NCI-H524 treated with DMSO at 0.1 percent for 48 hours (cell line): Measurements from ENCODE around the gene METAP2.
"Not testable (repeated sequence)": the region's sequence is repeated elsewhere in the genome, so short reads cannot be mapped to it uniquely, and the experiment has no call there.

Source experiments
- DNase-seq: peaks from one replicate; lab custom pipeline; 2025; lab: John Stamatoyannopoulos, UW

METAP2 gene

GRCh38 chr12:95462551-95462950 lies 11.4 kb upstream of the METAP2 start:
- no peak for DNase-seq

- DNase-seq: no peak
Observed at GRCh38 chr12:95463050-95463449, 10.9 kb upstream of the METAP2 start.

GRCh38 chr12:95463776-95464175 lies 10.2 kb upstream of the METAP2 start:
- not testable (repeated sequence) for DNase-seq

GRCh38 chr12:95465275-95465674 lies 8.7 kb upstream of the METAP2 start:
- no peak for DNase-seq

- no peak for DNase-seq
Observed at GRCh38 chr12:95470300-95470699, 3.7 kb upstream of the METAP2 start.

GRCh38 chr12:95473231-95473883 lies 595 bp upstream of the METAP2 start:
- DNase-seq: no peak

GRCh38 chr12:95474660-95474958 lies 657 bp downstream of the METAP2 start:
- DNase-seq: no peak

- DNase-seq: no peak
Observed at GRCh38 chr12:95480230-95480629, 6.3 kb downstream of the METAP2 start.

GRCh38 chr12:95481072-95481471 lies 7.1 kb downstream of the METAP2 start:
- no peak for DNase-seq

- DNase-seq: no peak
Observed at GRCh38 chr12:95481888-95482287, 7.9 kb downstream of the METAP2 start.

- DNase-seq: not testable (repeated sequence)
Observed at GRCh38 chr12:95482564-95482963, 8.6 kb downstream of the METAP2 start.

- DNase-seq: no peak
Observed at GRCh38 chr12:95484524-95484923, 10.6 kb downstream of the METAP2 start.

GRCh38 chr12:95487024-95487423 lies 13.1 kb downstream of the METAP2 start:
- DNase-seq: no peak

GRCh38 chr12:95492462-95492861 lies 18.5 kb downstream of the METAP2 start:
- no peak for DNase-seq

- no peak for DNase-seq
Observed at GRCh38 chr12:95494888-95495287, 20.9 kb downstream of the METAP2 start.

- no peak for DNase-seq
Observed at GRCh38 chr12:95495433-95495832, 21.5 kb downstream of the METAP2 start.

- no peak for DNase-seq
Observed at GRCh38 chr12:95497031-95497430, 23.1 kb downstream of the METAP2 start.

GRCh38 chr12:95498968-95499367 lies 25.0 kb downstream of the METAP2 start:
- DNase-seq: no peak

- DNase-seq: no peak
Observed at GRCh38 chr12:95499772-95500171, 25.8 kb downstream of the METAP2 start.

GRCh38 chr12:95504140-95504539 lies 30.2 kb downstream of the METAP2 start:
- DNase-seq: no peak

GRCh38 chr12:95505039-95505438 lies 31.1 kb downstream of the METAP2 start:
- no peak for DNase-seq

- DNase-seq: no peak
Observed at GRCh38 chr12:95506707-95507523, 33.0 kb downstream of the METAP2 start.

- no peak for DNase-seq
Observed at GRCh38 chr12:95509300-95509699, 35.3 kb downstream of the METAP2 start.

GRCh38 chr12:95511977-95512376 lies 38.0 kb downstream of the METAP2 start:
- no peak for DNase-seq
